Measurements from ENCODE around the gene GARIN1A. TPM values are rescaled to one million over a fixed set of nuclear protein-coding genes. Genes with fewer than 3 reads are reported as not detected.
"Not testable (repeated sequence)": the region's sequence is repeated elsewhere in the genome, so short reads cannot be mapped to it uniquely, and the experiment has no call there.

The GARIN1A gene
- total RNA-seq, 1 donor from 2014 or later = under 0.01 TPM

GRCh38 chr7:128683270-128683669 lies 11.2 kb downstream of the GARIN1A start:
- not testable (repeated sequence) for DNase-seq (ENCODE audit: low read depth in 2 of 2)

GRCh38 chr7:128683738-128684137 lies 11.6 kb downstream of the GARIN1A start:
- DNase-seq (ENCODE audit: low read depth in 2 of 2) = not testable (repeated sequence)

GRCh38 chr7:128687131-128687530 lies 15.0 kb downstream of the GARIN1A start:
- DNase-seq (ENCODE audit: low read depth in 2 of 2) = no peak

- DNase-seq (ENCODE audit: low read depth in 2 of 2) = no peak
Measured at GRCh38 chr7:128688492-128688891, 16.4 kb downstream of the GARIN1A start.

- DNase-seq (ENCODE audit: low read depth in 2 of 2) = not testable (repeated sequence)
Measured at GRCh38 chr7:128689161-128689935, 17.3 kb downstream of the GARIN1A start.

GRCh38 chr7:128691227-128691626 lies 19.1 kb downstream of the GARIN1A start:
- no peak for DNase-seq (ENCODE audit: low read depth in 2 of 2)

GRCh38 chr7:128692623-128693270 lies 20.7 kb downstream of the GARIN1A start:
- no peak for DNase-seq (ENCODE audit: low read depth in 2 of 2)

- no peak for DNase-seq (ENCODE audit: low read depth in 2 of 2)
Measured at GRCh38 chr7:128693373-128694015, 21.4 kb downstream of the GARIN1A start.

GRCh38 chr7:128694738-128695137 lies 22.6 kb downstream of the GARIN1A start:
- no peak for DNase-seq (ENCODE audit: low read depth in 2 of 2)

- DNase-seq (ENCODE audit: low read depth in 2 of 2) = peak in 1 of 2 donors; percentile 26
Measured at GRCh38 chr7:128697302-128697905, 25.3 kb downstream of the GARIN1A start.

- DNase-seq (ENCODE audit: low read depth in 2 of 2) = no peak
Measured at GRCh38 chr7:128699196-128699712, 27.2 kb downstream of the GARIN1A start.

GRCh38 chr7:128699895-128700294 lies 27.8 kb downstream of the GARIN1A start:
- DNase-seq (ENCODE audit: low read depth in 2 of 2) = no peak

- no peak for DNase-seq (ENCODE audit: low read depth in 2 of 2)
Measured at GRCh38 chr7:128701062-128701785, 29.1 kb downstream of the GARIN1A start.

GRCh38 chr7:128703609-128704241 lies 31.6 kb downstream of the GARIN1A start:
- no peak for DNase-seq (ENCODE audit: low read depth in 2 of 2)

GRCh38 chr7:128705891-128706333 lies 33.8 kb downstream of the GARIN1A start:
- DNase-seq (ENCODE audit: low read depth in 2 of 2) = no peak

GRCh38 chr7:128707752-128708151 lies 35.7 kb downstream of the GARIN1A start:
- DNase-seq (ENCODE audit: low read depth in 2 of 2) = no peak

- DNase-seq (ENCODE audit: low read depth in 2 of 2) = no peak
Measured at GRCh38 chr7:128708235-128708634, 36.1 kb downstream of the GARIN1A start.

- no peak for DNase-seq (ENCODE audit: low read depth in 2 of 2)
Measured at GRCh38 chr7:128708824-128709223, 36.7 kb downstream of the GARIN1A start.

GRCh38 chr7:128710481-128710880 lies 38.4 kb downstream of the GARIN1A start:
- DNase-seq (ENCODE audit: low read depth in 2 of 2) = no peak

- no peak for DNase-seq (ENCODE audit: low read depth in 2 of 2)
Measured at GRCh38 chr7:128713794-128714193, 41.7 kb downstream of the GARIN1A start.

All from dermis microvascular lymphatic vessel endothelial cell (primary cell).